Measurements from ENCODE around the gene ICAM5.
A peak's percentile ranks its signal among the peaks of the same experiment; 100 is the strongest.

ICAM5 gene

GRCh38 chr19:10291554-10292205 is 1.9 kb downstream of the ICAM5 start:
- peak in 1 of 3 experiments; percentile 21 for DNase-seq (ENCODE audit: low read depth in 2 of 3, low spot score in 2 of 3)

GRCh38 chr19:10292206-10292788 is 2.5 kb downstream of the ICAM5 start:
- DNase-seq (ENCODE audit: low read depth in 2 of 3, low spot score in 2 of 3) = peak in 2 of 3 experiments; percentile 59 to 73

GRCh38 chr19:10292789-10293636 is 3.3 kb downstream of the ICAM5 start:
- no peak for DNase-seq (ENCODE audit: low read depth in 2 of 3, low spot score in 2 of 3)

GRCh38 chr19:10293637-10294367 is 4.0 kb downstream of the ICAM5 start:
- no peak for DNase-seq (ENCODE audit: low read depth in 2 of 3, low spot score in 2 of 3)

GRCh38 chr19:10294368-10294697 is 4.6 kb downstream of the ICAM5 start:
- no peak for DNase-seq (ENCODE audit: low read depth in 2 of 3, low spot score in 2 of 3)

- DNase-seq (ENCODE audit: low read depth in 2 of 3, low spot score in 2 of 3) = no peak
Observed at GRCh38 chr19:10295305-10295846, 5.6 kb downstream of the ICAM5 start.

GRCh38 chr19:10295847-10296591 is 6.3 kb downstream of the ICAM5 start:
- no peak for DNase-seq (ENCODE audit: low read depth in 2 of 3, low spot score in 2 of 3)

GRCh38 chr19:10299545-10300458 is 10.1 kb downstream of the ICAM5 start:
- DNase-seq (ENCODE audit: low read depth in 2 of 3, low spot score in 2 of 3) = no peak

- DNase-seq (ENCODE audit: low read depth in 2 of 3, low spot score in 2 of 3) = no peak
Observed at GRCh38 chr19:10305139-10305806, 15.5 kb downstream of the ICAM5 start.

GRCh38 chr19:10306327-10306726 is 16.6 kb downstream of the ICAM5 start:
- DNase-seq (ENCODE audit: low read depth in 2 of 3, low spot score in 2 of 3) = no peak

- DNase-seq (ENCODE audit: low read depth in 2 of 3, low spot score in 2 of 3) = no peak
Observed at GRCh38 chr19:10309423-10309822, 19.7 kb downstream of the ICAM5 start, which contains the start of gene ZGLP1. TSS of gene ZGLP1 (minus strand) at chr19:10309815.

- DNase-seq (ENCODE audit: low read depth in 2 of 3, low spot score in 2 of 3) = peak; percentile 79 to 90 (median 84)
Observed at GRCh38 chr19:10315335-10316214, 25.8 kb downstream of the ICAM5 start, which contains the start of gene FDX2. TSS of gene FDX2 (minus strand) at chr19:10316015. CDS start at chr19:10315996, 19 bp downstream.

GRCh38 chr19:10316229-10317044 is 26.7 kb downstream of the ICAM5 start:
- DNase-seq (ENCODE audit: low read depth in 2 of 3, low spot score in 2 of 3) = no peak

- DNase-seq (ENCODE audit: low read depth in 2 of 3, low spot score in 2 of 3) = no peak
Observed at GRCh38 chr19:10317045-10317856, 27.5 kb downstream of the ICAM5 start.

- DNase-seq (ENCODE audit: low read depth in 2 of 3, low spot score in 2 of 3) = no peak
Observed at GRCh38 chr19:10317857-10318462, 28.2 kb downstream of the ICAM5 start.
